H1 (cell line): Measurements from ENCODE around the gene LRPAP1. TPM values are rescaled to one million over a fixed set of nuclear protein-coding genes. Genes with fewer than 3 reads are reported as not detected.
A peak's percentile ranks its signal among the peaks of the same experiment; 100 is the strongest.

ENCODE experiments used
- CTCF ChIA-PET: fragments of 300-600 bp; sonication (Branson Sonifier 250); formaldehyde crosslinking; loops from one replicate; lab custom pipeline; 2021; ENCODE audit not compliant: partially characterized antibody; lab: Charles Lee
- POLR2A ChIA-PET: fragments of 300-600 bp; sonication (Branson Sonifier 250); formaldehyde crosslinking; loops from one replicate; lab custom pipeline; 2021; ENCODE audit warnings: inconsistent platforms; ENCODE audit not compliant: partially characterized antibody; lab: Charles Lee
- DNase-seq, 2 experiments: peaks; one replicate each; pipeline versions ENCODE4 v3.0.0 to v3.0.0-alpha.2; 2010 to 2022; ENCODE audit warnings: low spot score in 2 of 2, low read depth in 1 of 2, mixed read lengths in 1 of 2
- FAIRE-seq: peaks from 2 replicates; lab custom pipeline; 2011; peaks lifted over from hg19 to GRCh38; lab: Jason Lieb, UNC
- H2AFZ ChIP-seq: 2 replicates; pipeline ENCODE4 v1.8.1; 2012; ENCODE audit warnings: low read length, inconsistent platforms
- H2AK5ac ChIP-seq: 2 replicates; pipeline ENCODE4 v1.6.1; 2013; ENCODE audit warnings: low read depth, low read length
- H2BK120ac ChIP-seq: replicated peaks from 2 replicates; pipeline ENCODE3; 2013; ENCODE audit warnings: low read depth, low read length, inconsistent platforms
- H2BK12ac ChIP-seq: 2 replicates; pipeline ENCODE4 v1.6.1; 2013; ENCODE audit warnings: low read depth, low read length
- H2BK15ac ChIP-seq: 2 replicates; pipeline ENCODE4 v1.6.1; 2013; ENCODE audit warnings: low read length
- H2BK20ac ChIP-seq: 2 replicates; pipeline ENCODE4 v1.6.1; 2013; ENCODE audit warnings: low read length
- H2BK5ac ChIP-seq: 2 replicates; pipeline ENCODE4 v1.6.1; 2013; ENCODE audit warnings: low read depth, low read length
- H3K14ac ChIP-seq: 2 replicates; pipeline ENCODE4 v1.6.1; 2013; ENCODE audit warnings: inconsistent platforms; ENCODE audit not compliant: insufficient read length
- H3K18ac ChIP-seq: 2 replicates; pipeline ENCODE4 v1.6.1; 2013; ENCODE audit warnings: low read length; ENCODE audit errors: extremely low read depth
- H3K23ac ChIP-seq: 2 replicates; pipeline ENCODE4 v1.6.1; 2013; ENCODE audit warnings: inconsistent platforms; ENCODE audit not compliant: insufficient read length
- H3K23me2 ChIP-seq: 2 replicates; pipeline ENCODE4 v1.6.1; 2013; ENCODE audit warnings: low read depth, low read length
- H3K27ac ChIP-seq: 2 replicates; pipeline ENCODE4 v1.6.1; 2011; ENCODE audit warnings: low read depth, low read length, inconsistent platforms
- H3K27me3 ChIP-seq, 4 experiments: replicated peaks in 1 of 4; 1 replicate in 1 of 4; 2 replicates in 3 of 4; pipeline versions ENCODE4 v1.6.1 to v1.8.1; 2011 to 2013; ENCODE audit warnings: low read length in 3 of 4, mild to moderate bottlenecking in 3 of 4, inconsistent platforms in 2 of 4, mixed read lengths in 2 of 4, moderate library complexity in 1 of 4; ENCODE audit not compliant: control insufficient read depth in 3 of 4, insufficient read depth in 3 of 4; ENCODE audit errors: extremely low read depth in 1 of 4
- H3K36me3 ChIP-seq, 4 experiments: 2 replicates each; pipeline versions ENCODE4 v1.6.1 to v1.8.1; 2011 to 2013; ENCODE audit warnings: mild to moderate bottlenecking in 4 of 4, low read length in 3 of 4, moderate library complexity in 2 of 4, control low read depth in 1 of 4, inconsistent platforms in 1 of 4; ENCODE audit not compliant: insufficient read depth in 4 of 4, control insufficient read depth in 2 of 4
- H3K4ac ChIP-seq: replicated peaks from 2 replicates; pipeline ENCODE3; 2013; ENCODE audit warnings: low read length, low read depth, mixed read lengths, inconsistent platforms; ENCODE audit not compliant: insufficient read length
- H3K4me1 ChIP-seq, 4 experiments: replicated peaks in 1 of 4; 1 replicate in 1 of 4; 2 replicates in 3 of 4; pipeline versions ENCODE4 v1.6.1 to v1.8.1; 2011 to 2013; ENCODE audit warnings: low read length in 3 of 4, inconsistent platforms in 2 of 4, mixed read lengths in 1 of 4; ENCODE audit not compliant: insufficient read depth in 4 of 4, control insufficient read depth in 3 of 4
- H3K4me2 ChIP-seq, 2 experiments: 2 replicates each; pipeline versions ENCODE4 v1.6.1 to v1.8.1; 2011 to 2013; ENCODE audit warnings: low read depth in 2 of 2, low read length in 2 of 2, control low read depth in 1 of 2, inconsistent platforms in 1 of 2, mild to moderate bottlenecking in 1 of 2; ENCODE audit not compliant: insufficient read depth in 1 of 2
- H3K4me3 ChIP-seq, 4 experiments: fragments of 200-600, 300-600 bp in 1 of 4; sonication (generic), shearing (Covaris generic), sonication (Bioruptor Twin) in 1 of 4; 2 replicates each; pipeline versions ENCODE4 v1.5.1 to v1.8.1; 2011 to 2016; ENCODE audit warnings: low read length in 4 of 4, low read depth in 3 of 4, control low read depth in 2 of 4, inconsistent platforms in 2 of 4, mild to moderate bottlenecking in 2 of 4, mixed read lengths in 1 of 4, moderate library complexity in 1 of 4; ENCODE audit not compliant: insufficient read depth in 2 of 4; ENCODE audit errors: extremely low read depth in 1 of 4
- H3K56ac ChIP-seq: replicated peaks from 2 replicates; pipeline ENCODE3; 2013; ENCODE audit warnings: low read depth, mild to moderate bottlenecking, mixed read lengths, low read length, inconsistent platforms; ENCODE audit not compliant: insufficient read length
- H3K79me1 ChIP-seq: 2 replicates; pipeline ENCODE4 v1.6.1; 2013; ENCODE audit warnings: low read depth, low read length, control low read depth
- H3K79me2 ChIP-seq, 2 experiments: 2 replicates each; pipeline versions ENCODE4 v1.6.1 to v1.8.1; 2012 to 2013; ENCODE audit warnings: low read length in 2 of 2, mild to moderate bottlenecking in 2 of 2, inconsistent platforms in 1 of 2; ENCODE audit not compliant: insufficient read depth in 2 of 2, control insufficient read depth in 1 of 2
- H3K9ac ChIP-seq, 4 experiments: replicated peaks in 1 of 4; 1 replicate in 1 of 4; 2 replicates in 3 of 4; pipeline versions ENCODE4 v1.6.1 to v1.8.1; 2011 to 2013; ENCODE audit warnings: low read depth in 3 of 4, low read length in 3 of 4, control low read depth in 2 of 4, mild to moderate bottlenecking in 2 of 4, moderate library complexity in 2 of 4, inconsistent platforms in 1 of 4; ENCODE audit errors: extremely low read depth in 1 of 4
- H3K9me3 ChIP-seq, 2 experiments: 2 replicates each; pipeline versions ENCODE4 v1.6.1 to v1.8.1; 2012 to 2013; ENCODE audit warnings: mild to moderate bottlenecking in 2 of 2, moderate library complexity in 2 of 2, control low read depth in 1 of 2, inconsistent platforms in 1 of 2, low read depth in 1 of 2, low read length in 1 of 2, mixed read lengths in 1 of 2; ENCODE audit not compliant: insufficient read depth in 2 of 2
- H4K20me1 ChIP-seq, 2 experiments: replicated peaks in 1 of 2; 2 replicates each; pipeline versions ENCODE3 to v1.8.1; 2011 to 2013; ENCODE audit warnings: inconsistent platforms in 2 of 2, low read length in 2 of 2, mild to moderate bottlenecking in 1 of 2; ENCODE audit not compliant: insufficient read depth in 2 of 2, control insufficient read depth in 1 of 2
- H4K5ac ChIP-seq: 2 replicates; pipeline ENCODE4 v1.6.1; 2013; ENCODE audit warnings: low read length, low read depth, mixed read lengths, inconsistent platforms; ENCODE audit not compliant: insufficient read length
- H4K8ac ChIP-seq: 2 replicates; pipeline ENCODE4 v1.8.0; 2013; ENCODE audit warnings: mild to moderate bottlenecking, moderate library complexity, low read length, inconsistent platforms; ENCODE audit not compliant: insufficient read depth; ENCODE audit errors: extremely low read depth
- H4K91ac ChIP-seq: replicated peaks from 2 replicates; pipeline ENCODE3; 2013; ENCODE audit warnings: low read length, mixed read lengths, inconsistent platforms; ENCODE audit not compliant: insufficient read length
- ATF2 ChIP-seq: IDR thresholded peaks from 2 replicates; pipeline ENCODE4 v1.6.1; 2012; ENCODE audit warnings: low read length, inconsistent platforms
- CREB1 ChIP-seq: IDR thresholded peaks from 2 replicates; pipeline ENCODE4 v1.6.1; 2012; ENCODE audit warnings: inconsistent platforms
- NRF1 ChIP-seq: IDR thresholded peaks from 2 replicates; pipeline ENCODE4 v1.6.1; 2011; ENCODE audit warnings: mild to moderate bottlenecking, low read depth, low read length, improper control_type of control experiment
- YY1 ChIP-seq: IDR thresholded peaks from 2 replicates; pipeline ENCODE4 v1.6.1; 2011; ENCODE audit warnings: low read depth, mild to moderate bottlenecking, low read length
- WGBS, 2 experiments: shearing (Covaris generic) in 1 of 2; methylation state at CpG; one replicate each; pipeline versions ENCODE4 v1.1.6 to v1.1.7; 2013 to 2015; ENCODE audit warnings: low lambda C conversion rate in 2 of 2, mixed read lengths in 2 of 2, inconsistent platforms in 1 of 2, low coverage in 1 of 2, missing lambda C conversion rate in 1 of 2; ENCODE audit not compliant: insufficient replicate concordance in 2 of 2, insufficient coverage in 1 of 2, insufficient read length in 1 of 2; ENCODE audit errors: extremely low coverage in 1 of 2, missing lambda C conversion rate in 1 of 2; 5-methylcytosine and 5-hydroxymethylcytosine counted together
- polyA plus RNA-seq, 7 experiments: library from polyadenylated mRNA; depleted of rRNA in 3 of 7; stranded (reverse) in 5 of 7; unstranded in 2 of 7; fragments of >200 nt in 5 of 7; fragments of 200-250 nt in 2 of 7; gene quantifications; 1 replicate in 5 of 7; 2 replicates in 1 of 7; 4 replicates in 1 of 7; pipeline versions ENCODE4 v1.2.1 to v1.2.3, GENCODE V29; 2011 to 2013; ENCODE audit warnings: missing spikeins in 2 of 7, mixed read lengths in 2 of 7
- total RNA-seq: library from RNA; stranded (reverse); fragmentation: NEBNext Ultra II Directional; extraction: Animal tissue kit (Norgen Biotek cat#: 25700); gene quantifications from 2 replicates; pipeline ENCODE4 v1.2.1, GENCODE V29; 2021

Gene LRPAP1
- total and polyA plus RNA-seq, 2 of the 8 experiments (the other 6 are each of a cell fraction or from before 2014, with no cell fraction given) = 31.1 to 101 TPM

DNA sequence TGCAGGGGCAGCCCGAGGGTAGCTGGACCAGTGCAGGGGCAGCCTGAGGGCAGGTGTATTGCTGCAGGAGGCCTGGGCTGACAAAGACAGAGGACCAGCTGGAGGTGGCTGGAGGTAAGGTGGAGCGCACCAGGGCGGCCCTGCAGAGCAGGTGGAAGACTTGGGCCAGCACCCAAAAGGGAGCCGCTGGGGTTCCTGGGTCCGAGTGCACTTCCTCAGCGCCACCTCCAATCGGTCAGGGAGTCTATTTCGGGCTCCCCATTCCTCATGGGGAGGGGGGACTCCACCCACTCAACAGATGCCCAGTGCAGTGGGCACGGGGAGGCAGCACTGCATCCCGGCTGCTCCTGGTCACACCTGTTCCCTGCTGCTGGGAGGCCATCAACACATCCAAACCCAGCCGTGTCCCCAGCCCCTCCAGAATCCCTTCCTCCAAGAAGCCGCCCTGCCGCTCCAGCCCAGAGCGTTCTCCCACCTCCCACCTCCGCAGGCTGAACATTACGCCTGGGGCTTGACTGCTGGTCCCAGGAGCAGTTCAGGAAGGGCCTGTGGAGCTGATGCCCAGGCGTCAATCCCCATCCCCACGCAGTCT is 1.5 kb downstream of the LRPAP1 start:
- TF ChIP-seq YY1 = no peak
- no peak for TF ChIP-seq ATF2
- no peak for TF ChIP-seq CREB1
- TF ChIP-seq NRF1 = no peak
- H3K9me3 ChIP-seq = no peaks in the 10 kb centered on the region
- no peak overlapping the region for H2AK5ac ChIP-seq
- ChIA-PET POLR2A (interaction anchor here (1.1 to 2.1 kb wide), 4 partner anchors 9 to 26 kb away, joined by 3 to 9 read pairs (median 4); no protein-coding TSS in a partner anchor), CTCF (interaction anchor here (0.9 to 1.0 kb wide), 2 partner anchors 15 to 182 kb away, joined by 3 read pairs; no protein-coding TSS in a partner anchor)
- no peak overlapping the region for H4K5ac ChIP-seq
- no peak overlapping the region for H2BK5ac ChIP-seq
- no peak for FAIRE-seq
- H2BK20ac ChIP-seq = no peak overlapping the region
- peaks cover 0 to 4% (median 1%) of the 10 kb centered on the region in 4 experiments; a peak in 1 of 8 replicates for H3K36me3 ChIP-seq
- peaks cover 1 to 18% (median 13%) of the 10 kb centered on the region in 4 experiments; a peak in 5 of 7 replicates for H3K27me3 ChIP-seq
- H2BK15ac ChIP-seq = no peak overlapping the region
- peak overlapping the region; percentile 92 to 96 for H3K4me2 ChIP-seq
- no peak overlapping the region for H3K18ac ChIP-seq
- H3K4me3 ChIP-seq = peak overlapping the region; percentile 67 to 88 (median 83); a peak in 5 of 8 replicates
- DNase-seq = no peak
- H4K91ac ChIP-seq = no peak overlapping the region
- H2AFZ ChIP-seq = no peak overlapping the region
- peaks cover 27 to 47% of the 10 kb centered on the region in 2 experiments for H4K20me1 ChIP-seq
- no peak overlapping the region for H2BK120ac ChIP-seq
- no peak overlapping the region for H3K27ac ChIP-seq
- 91% methylated on average over 15 of the region's 18 CpGs; no CpG with 5 or more reads in 1 of the 2 experiments for WGBS, 2 experiments
- no peak overlapping the region for H3K14ac ChIP-seq
- H3K4me1 ChIP-seq = peaks cover 3 to 18% (median 12%) of the 10 kb centered on the region in 4 experiments
- peaks cover 0 to 35% of the 10 kb centered on the region in 2 experiments; a peak in 1 of 4 replicates for H3K79me2 ChIP-seq
- peaks cover 12% of the 10 kb centered on the region for H3K23me2 ChIP-seq
- no peak overlapping the region for H2BK12ac ChIP-seq
- peaks cover 20% of the 10 kb centered on the region for H3K79me1 ChIP-seq
- no peak overlapping the region for H3K56ac ChIP-seq
- H3K23ac ChIP-seq = no peak overlapping the region
- H3K9ac ChIP-seq = no peak overlapping the region
- no peak overlapping the region for H3K4ac ChIP-seq
- no peak overlapping the region for H4K8ac ChIP-seq
